CD4-positive, alpha-beta T cell treated with Interleukin-21 for 1 hour (primary cell): ENCODE results near the gene C5orf58.

Experiments used
- DNase-seq: peaks from one replicate; pipeline ENCODE4 v3.0.0-alpha.2; 2020

C5orf58 gene

GRCh38 chr5:170285181-170285580 lies 52.4 kb downstream of the C5orf58 start:
- no peak for DNase-seq

DNA sequence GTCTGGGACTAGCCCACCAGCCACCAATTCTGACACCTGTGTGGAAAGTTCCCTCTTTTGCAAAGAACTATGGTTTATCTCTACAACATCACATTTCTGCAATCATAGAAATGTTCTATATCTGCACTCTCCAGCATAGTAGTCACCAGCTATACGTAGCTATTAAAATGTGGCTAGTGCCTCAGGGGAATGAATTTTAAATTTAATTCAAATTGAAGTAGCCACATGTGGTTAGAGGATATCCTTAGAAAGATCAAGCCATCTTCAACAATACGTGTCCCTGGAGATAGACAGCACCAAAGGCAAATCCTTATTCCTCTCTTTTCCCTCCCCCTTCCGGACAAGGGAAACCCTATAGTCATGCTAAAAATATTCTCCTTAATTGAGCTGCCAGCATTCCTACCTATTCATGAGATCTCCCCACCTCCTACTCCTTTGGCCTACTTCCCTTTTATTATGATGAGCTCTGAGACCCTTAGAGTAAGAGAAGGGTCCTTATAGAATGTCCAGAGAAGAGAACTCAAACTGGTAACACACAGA lies 53.7 kb downstream of the C5orf58 start:
- DNase-seq = no peak

- no peak for DNase-seq
Measured at GRCh38 chr5:170287532-170287931, 54.7 kb downstream of the C5orf58 start.

DNA sequence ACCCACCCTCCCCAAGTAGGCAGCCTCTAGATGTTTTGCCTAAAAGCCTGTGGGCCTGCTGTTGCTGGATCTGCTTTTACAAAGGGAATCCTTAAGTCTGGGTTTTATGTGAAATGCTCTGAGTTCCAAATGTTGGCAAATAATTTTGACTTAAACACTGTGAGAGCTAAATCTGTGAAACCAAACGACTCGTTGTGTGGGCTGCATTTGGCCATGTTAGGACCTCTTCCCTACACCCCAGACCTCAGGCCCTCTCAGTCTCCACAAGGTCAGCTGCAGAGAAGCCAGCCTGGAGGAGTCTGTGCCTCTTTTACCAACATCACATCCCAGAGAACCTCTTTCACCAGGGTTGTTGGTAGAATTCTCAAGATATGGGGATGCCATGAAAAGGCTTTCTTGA lies 55.4 kb downstream of the C5orf58 start:
- DNase-seq = no peak

GRCh38 chr5:170288551-170288950 lies 55.8 kb downstream of the C5orf58 start:
- no peak for DNase-seq

DNA sequence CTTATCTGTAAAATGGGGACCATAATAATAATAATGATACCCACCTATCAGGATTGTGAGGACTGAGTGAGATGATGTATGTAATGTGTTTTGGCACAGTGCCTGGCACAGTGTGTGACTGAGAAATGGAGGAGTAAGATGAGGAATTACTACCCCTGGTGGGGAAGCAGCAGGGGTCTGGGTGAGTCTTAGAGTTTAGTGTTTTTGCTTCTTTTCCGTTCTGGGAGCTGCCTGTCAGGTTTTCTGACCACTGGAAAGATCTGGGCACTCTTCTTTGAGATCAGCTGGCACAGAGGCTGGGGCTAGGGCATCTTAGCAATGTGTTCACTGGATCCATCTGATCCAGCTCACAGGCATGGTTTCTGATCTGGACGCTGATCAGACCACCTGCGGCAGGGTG lies 56.3 kb downstream of the C5orf58 start:
- DNase-seq = no peak

- no peak for DNase-seq
Measured at GRCh38 chr5:170289764-170290163, 57.0 kb downstream of the C5orf58 start.

DNA sequence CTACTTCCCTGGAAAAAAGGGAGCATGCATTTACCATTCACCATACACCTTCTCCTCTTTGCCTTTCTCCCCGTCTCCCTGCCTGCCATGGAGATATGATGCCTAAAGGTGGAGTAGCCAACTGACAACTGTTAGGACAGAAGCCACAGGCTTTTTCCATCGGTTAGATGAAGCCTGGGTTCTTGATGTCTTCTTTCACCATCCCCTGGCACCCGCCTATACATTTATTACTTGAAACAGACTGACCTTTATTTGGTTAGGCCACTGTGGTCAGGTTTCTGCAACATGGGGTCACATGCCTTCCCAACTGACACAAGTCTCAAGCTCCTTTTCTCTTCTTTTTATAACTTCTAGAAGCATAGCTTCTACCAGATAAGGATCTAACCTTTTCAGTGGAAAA lies 57.7 kb downstream of the C5orf58 start:
- DNase-seq = no peak

GRCh38 chr5:170292179-170293104 lies 59.7 kb downstream of the C5orf58 start:
- DNase-seq = no peak

- peak; percentile 78 for DNase-seq
Measured at GRCh38 chr5:170293273-170293672, 60.5 kb downstream of the C5orf58 start.

DNA sequence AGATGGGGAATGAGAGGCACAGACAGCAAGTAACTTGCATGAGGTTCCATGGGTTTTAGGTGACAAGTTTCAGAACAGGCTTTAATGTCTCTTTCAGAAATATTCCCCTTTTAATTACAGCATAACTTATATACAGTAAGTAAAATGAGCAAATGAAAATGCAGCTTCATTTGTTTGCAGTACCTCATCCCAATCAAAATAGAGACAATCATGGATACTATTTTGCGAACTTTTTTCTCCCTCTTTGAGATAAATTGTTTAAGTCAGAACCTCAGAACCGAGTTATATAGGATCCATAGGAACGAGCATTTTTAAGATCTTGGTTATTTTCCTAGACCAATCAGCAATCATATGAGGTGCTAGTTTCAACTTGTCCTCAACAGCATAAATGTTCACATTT lies 61.3 kb downstream of the C5orf58 start:
- no peak for DNase-seq

GRCh38 chr5:170294556-170294955 lies 61.8 kb downstream of the C5orf58 start:
- no peak for DNase-seq
